ENCODE data around the gene SORBS2. TPM values are rescaled to one million over a fixed set of nuclear protein-coding genes. Genes with fewer than 3 reads are reported as not detected.

SORBS2 gene
- total RNA-seq, 1 donor from 2014 or later, result 94.2 TPM

DNA sequence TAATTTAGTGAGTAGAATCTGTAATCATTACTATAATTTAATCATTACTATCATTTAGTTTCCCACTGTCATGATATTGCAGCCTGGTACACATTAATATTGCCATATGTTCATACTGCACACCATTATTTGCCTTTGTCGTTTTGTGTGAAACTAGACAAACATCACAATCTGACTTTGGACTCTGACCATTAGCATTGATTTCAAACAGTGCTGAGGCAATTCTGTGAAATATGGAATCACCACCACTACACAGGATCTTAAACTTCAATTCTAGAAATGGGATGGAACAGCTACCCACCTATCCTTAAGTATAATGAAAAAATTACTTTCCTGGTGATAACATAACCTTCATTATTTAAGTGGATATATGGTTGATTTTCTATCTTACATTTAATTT is 98.3 kb downstream of the SORBS2 start:
- H3K27ac Mint-ChIP-seq, result peak overlapping the region; percentile 78
- no peak for DNase-seq (ENCODE audit: low spot score, unreplicated experiment)
- H3K4me3 Mint-ChIP-seq (ENCODE audit: low read depth), result peak overlapping the region; percentile 13
- TF ChIP-seq CTCF (IDR thresholded peaks at IDR 0.05; ENCODE audit: unreplicated experiment), result no peak
- H3K27me3 Mint-ChIP-seq, result no peaks in the 10 kb centered on the region
- H3K36me3 Mint-ChIP-seq (ENCODE audit: insufficient read depth), result peaks cover 27% of the 10 kb centered on the region
- peaks cover 36% of the 10 kb centered on the region for H3K4me1 Mint-ChIP-seq (ENCODE audit: low read depth)
- no peaks in the 10 kb centered on the region for H3K9me3 Mint-ChIP-seq (ENCODE audit: low read depth)

DNA sequence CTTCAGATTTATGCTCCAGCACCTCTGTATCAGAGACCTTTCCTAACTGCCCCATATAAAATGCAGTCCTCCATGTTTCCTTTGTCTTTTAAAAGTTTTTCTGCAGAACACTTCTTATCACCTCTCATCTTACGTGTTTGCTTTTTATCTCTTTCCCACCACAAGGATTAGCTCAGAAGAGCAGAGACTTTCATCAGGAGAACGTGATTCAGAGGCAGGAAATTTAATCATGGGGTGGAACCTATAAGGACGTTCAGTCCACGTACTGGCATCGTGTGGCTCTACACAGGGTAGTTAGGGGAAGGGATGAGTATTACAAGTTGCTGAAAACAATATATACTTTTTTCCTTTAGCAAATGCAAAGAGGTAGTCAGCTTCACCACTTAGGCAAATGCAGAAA is 98.7 kb downstream of the SORBS2 start:
- Mint-ChIP-seq H3K27me3 (no peaks in the 10 kb centered on the region), H3K27ac (peak overlapping the region; percentile 92), H3K4me1 (ENCODE audit: low read depth) (peaks cover 32% of the 10 kb centered on the region), H3K4me3 (ENCODE audit: low read depth) (peak overlapping the region; percentile 2), H3K9me3 (ENCODE audit: low read depth) (no peaks in the 10 kb centered on the region), H3K36me3 (ENCODE audit: insufficient read depth) (peaks cover 27% of the 10 kb centered on the region)
- no peak for TF ChIP-seq CTCF (IDR thresholded peaks at IDR 0.05; ENCODE audit: unreplicated experiment)
- no peak for DNase-seq (ENCODE audit: low spot score, unreplicated experiment)

GRCh38 chr4:185712350-185713024 is 99.5 kb downstream of the SORBS2 start:
- DNase-seq (ENCODE audit: low spot score, unreplicated experiment), result no peak
- Mint-ChIP-seq H3K27me3 (no peaks in the 10 kb centered on the region), H3K4me3 (ENCODE audit: low read depth) (no peak overlapping the region), H3K36me3 (ENCODE audit: insufficient read depth) (peaks cover 24% of the 10 kb centered on the region), H3K27ac (peak overlapping the region; percentile 92), H3K4me1 (ENCODE audit: low read depth) (peaks cover 28% of the 10 kb centered on the region), H3K9me3 (ENCODE audit: low read depth) (no peaks in the 10 kb centered on the region)
- no peak for TF ChIP-seq CTCF (IDR thresholded peaks at IDR 0.05; ENCODE audit: unreplicated experiment)

DNA sequence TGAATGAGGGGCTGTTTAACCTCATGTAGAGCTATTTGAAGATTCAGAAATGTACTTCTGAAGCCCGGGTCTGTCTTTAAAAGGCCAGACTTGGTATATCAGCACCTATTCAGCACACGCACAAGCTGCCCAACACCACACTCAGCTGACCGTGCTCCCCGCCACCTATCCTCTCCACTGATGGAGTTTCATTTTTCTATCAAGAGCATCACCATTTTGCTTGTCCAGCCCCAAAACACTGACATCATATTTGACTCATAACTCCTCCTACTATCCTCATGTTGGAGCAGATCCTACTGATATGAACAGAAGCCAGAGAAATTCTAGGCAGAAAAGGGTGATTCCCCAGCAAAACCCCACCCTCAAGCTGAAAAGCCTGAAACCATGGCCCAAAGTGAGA is 100.3 kb downstream of the SORBS2 start:
- peak overlapping the region; percentile 74 for H3K27ac Mint-ChIP-seq
- no peak overlapping the region for H3K4me3 Mint-ChIP-seq (ENCODE audit: low read depth)
- no peak for TF ChIP-seq CTCF (IDR thresholded peaks at IDR 0.05; ENCODE audit: unreplicated experiment)
- peaks cover 19% of the 10 kb centered on the region for H3K36me3 Mint-ChIP-seq (ENCODE audit: insufficient read depth)
- no peaks in the 10 kb centered on the region for H3K27me3 Mint-ChIP-seq
- no peaks in the 10 kb centered on the region for H3K9me3 Mint-ChIP-seq (ENCODE audit: low read depth)
- no peak for DNase-seq (ENCODE audit: low spot score, unreplicated experiment)
- peaks cover 28% of the 10 kb centered on the region for H3K4me1 Mint-ChIP-seq (ENCODE audit: low read depth)

DNA sequence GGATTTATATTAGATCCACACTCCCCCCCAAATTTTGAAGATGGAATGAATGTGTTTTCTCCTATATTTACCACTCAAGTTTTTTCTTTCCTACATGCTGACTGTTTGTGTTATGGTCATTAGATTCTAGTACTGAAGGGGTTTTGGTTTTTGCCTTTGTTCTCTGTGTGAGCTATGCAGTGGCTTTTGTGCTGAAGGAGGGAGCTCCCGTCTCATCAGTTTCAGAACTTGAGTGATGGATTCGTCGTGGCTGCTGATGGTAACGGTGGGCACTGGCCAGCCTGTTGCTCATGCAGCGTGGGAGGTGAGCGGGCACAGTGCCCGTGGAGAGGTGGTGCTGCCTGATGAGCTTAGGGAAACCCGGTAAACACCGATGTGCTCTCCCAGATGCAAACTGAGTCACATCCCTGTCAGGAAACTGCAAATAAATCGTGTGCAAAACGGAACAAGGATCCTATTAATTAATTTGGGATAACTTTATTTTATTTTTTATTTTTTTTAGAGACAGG is 101.5 kb downstream of the SORBS2 start:
- TF ChIP-seq CTCF (IDR thresholded peaks at IDR 0.05; ENCODE audit: unreplicated experiment), result no peak
- Mint-ChIP-seq H3K4me1 (ENCODE audit: low read depth) (peaks cover 27% of the 10 kb centered on the region), H3K36me3 (ENCODE audit: insufficient read depth) (peaks cover 21% of the 10 kb centered on the region), H3K27ac (no peak overlapping the region), H3K4me3 (ENCODE audit: low read depth) (no peak overlapping the region), H3K27me3 (no peaks in the 10 kb centered on the region), H3K9me3 (ENCODE audit: low read depth) (peaks cover 7% of the 10 kb centered on the region)
- DNase-seq (ENCODE audit: low spot score, unreplicated experiment), result no peak

Data from progenitor cell of endocrine pancreas (in vitro differentiated cells).